ENCODE data around the gene PIGQ.

The PIGQ gene

DNA sequence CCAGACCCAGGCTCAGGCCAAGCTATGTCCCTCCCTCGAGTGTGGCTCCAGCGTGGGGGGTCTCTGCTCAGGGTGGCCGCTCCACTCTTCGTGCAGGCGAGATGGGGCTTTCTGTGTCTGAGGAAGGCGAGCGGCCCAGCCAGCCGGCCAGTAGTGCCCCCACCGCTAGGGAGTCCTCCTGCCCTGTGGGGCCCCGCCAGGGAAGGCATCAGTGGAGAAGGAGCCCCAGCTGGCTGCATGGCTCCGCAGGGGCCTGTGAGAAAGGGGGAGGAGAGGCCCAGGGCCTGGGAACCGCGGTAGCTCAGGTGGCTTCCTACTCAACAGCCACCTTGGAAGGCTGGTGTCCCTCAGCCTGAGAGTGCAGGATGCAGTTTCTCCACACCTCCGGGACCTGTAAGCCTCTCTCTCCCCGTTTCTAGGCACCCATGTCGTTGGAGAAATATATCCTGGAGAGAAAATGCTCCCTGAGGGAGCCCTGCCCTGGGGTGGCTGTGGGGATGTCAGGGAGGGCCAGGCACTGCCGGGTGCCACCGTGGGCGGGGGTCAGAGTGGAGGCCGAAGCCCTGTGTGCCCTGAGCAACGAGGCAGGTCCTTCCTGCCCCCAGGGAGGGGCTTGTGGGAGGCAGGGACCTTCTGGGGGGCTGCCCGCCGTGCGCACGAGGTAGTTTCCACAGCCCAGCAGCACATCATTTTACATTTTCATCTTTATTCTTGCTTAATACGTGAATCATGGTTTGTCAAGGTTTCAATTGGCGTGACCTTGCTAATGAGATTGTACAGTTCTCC is 3.3 kb downstream of the PIGQ start:
- no peak for DNase-seq

DNA sequence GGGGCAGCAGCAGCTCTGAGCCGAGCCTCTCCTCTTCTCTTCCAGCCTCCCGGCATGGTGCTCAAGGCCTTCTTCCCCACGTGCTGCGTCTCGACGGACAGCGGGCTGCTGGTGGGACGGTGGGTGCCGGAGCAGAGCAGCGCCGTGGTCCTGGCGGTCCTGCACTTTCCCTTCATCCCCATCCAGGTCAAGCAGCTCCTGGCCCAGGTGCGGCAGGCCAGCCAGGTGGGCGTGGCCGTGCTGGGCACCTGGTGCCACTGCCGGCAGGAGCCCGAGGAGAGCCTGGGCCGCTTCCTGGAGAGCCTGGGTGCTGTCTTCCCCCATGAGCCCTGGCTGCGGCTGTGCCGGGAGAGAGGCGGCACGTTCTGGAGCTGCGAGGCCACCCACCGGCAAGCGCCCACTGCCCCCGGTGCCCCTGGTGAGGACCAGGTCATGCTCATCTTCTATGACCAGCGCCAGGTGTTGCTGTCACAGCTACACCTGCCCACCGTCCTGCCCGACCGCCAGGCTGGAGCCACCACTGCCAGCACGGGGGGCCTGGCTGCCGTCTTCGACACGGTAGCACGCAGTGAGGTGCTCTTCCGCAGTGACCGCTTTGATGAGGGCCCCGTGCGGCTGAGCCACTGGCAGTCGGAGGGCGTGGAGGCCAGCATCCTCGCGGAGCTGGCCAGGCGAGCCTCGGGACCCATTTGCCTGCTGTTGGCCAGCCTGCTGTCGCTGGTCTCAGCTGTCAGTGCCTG is 4.4 kb downstream of the PIGQ start:
- no peak for DNase-seq

DNA sequence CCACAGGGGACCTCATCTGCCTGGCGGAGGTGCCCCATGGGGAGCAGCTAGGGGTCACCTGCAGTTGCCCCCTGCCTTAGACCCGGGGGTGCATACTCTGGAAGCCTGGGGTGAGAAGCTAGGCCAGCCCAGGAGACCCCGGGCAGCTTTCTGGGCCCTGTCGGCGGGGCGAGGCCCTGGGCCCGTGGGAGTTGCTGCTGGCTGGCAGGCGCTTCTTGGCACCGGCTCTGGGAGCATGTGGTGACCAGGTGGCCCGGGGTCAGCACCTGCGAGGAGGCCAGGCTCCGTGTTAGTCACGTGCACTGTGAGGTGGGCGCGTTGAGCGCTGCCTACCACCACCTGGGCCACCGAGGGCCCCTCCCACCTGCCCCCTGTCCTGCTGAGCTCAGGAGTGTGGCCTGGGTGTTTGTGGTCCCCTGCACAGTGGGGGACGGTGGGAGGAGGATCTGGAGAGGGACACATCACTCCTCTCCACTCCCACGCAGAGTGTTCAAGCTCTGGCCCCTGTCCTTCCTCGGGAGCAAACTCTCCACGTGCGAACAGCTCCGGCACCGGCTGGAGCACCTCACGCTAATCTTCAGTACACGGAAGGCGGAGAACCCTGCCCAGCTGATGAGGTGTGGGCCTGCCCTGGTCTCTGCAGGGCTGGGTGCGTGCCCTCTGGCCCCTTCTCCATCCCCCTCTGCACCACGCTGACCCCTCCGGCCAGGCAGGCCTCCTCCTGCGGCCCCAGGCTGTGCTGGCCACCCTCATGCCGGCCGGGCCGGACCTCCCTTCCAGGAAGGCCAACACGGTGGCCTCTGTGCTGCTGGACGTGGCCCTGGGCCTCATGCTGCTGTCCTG is 5.8 kb downstream of the PIGQ start:
- DNase-seq, result no peak

DNA sequence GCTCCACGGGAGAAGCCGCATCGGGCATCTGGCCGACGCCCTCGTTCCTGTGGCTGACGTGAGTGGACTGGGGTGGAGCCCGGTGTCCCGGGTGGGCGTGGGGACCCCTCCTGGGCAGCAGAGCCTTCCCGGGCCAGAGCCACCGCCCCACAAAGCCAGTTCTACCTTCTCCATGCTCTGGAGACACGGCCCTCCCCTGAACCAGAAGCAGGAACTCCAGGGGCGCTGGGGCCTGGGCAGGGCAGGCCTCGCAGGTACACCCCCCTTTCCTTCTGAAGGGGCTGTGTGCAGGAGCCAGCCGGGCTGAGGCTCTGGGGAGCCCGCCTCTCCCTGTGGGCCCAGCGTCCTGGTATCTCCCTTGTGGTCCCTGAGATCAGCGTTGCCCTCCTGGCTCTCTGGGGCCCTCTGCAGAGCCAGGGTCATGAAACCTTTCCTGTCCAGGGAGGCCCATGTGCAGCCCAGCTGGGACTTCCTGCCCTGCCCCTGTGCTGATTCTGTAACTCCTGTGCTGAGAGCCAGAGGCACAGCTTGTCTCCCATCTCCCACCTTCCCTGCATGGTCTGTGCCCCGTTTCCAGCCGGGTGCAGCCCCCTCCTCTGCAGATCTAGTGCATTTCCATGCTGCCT is 6.5 kb downstream of the PIGQ start:
- no peak for DNase-seq

DNA sequence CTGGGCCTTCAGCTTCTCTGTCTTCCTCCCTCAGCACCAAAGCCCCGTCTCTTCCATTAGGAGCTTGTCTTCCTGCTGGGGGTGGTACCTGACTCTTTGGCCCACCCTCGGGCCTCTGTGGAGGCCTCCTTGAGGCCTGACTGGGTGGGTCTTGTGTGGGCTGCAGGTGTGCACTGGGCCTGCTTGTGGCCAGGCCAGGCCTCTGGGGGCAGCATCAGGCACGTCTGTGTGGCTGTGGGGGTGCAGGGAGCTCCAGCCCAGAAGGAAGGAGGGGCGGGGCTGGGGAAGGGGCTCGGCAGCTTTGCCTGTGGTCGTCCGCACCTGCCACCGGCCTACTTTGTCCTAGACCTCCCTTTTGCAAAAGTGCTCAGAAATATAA is 7.0 kb downstream of the PIGQ start:
- no peak for DNase-seq

DNA sequence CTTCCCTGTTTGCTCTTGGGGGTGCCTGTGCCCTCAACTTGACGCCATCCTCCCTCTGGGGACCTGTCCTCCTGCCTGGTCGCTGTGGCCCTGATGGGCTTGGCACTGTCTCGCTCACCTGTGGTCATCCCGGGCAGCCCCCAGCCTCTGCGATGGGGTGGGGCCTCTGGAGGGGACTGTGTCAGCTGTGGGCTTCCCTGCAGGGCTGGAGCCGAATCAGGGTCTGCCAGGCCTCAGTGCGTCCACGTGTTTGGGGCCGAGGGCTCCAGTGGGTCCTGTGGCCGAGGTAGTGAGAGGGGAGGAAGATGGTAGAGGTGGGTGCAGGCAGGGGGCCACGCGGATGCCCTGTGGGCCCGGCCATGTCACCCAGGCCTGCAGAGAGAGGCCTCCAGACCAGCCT is 8.0 kb downstream of the PIGQ start:
- DNase-seq, result no peak

DNA sequence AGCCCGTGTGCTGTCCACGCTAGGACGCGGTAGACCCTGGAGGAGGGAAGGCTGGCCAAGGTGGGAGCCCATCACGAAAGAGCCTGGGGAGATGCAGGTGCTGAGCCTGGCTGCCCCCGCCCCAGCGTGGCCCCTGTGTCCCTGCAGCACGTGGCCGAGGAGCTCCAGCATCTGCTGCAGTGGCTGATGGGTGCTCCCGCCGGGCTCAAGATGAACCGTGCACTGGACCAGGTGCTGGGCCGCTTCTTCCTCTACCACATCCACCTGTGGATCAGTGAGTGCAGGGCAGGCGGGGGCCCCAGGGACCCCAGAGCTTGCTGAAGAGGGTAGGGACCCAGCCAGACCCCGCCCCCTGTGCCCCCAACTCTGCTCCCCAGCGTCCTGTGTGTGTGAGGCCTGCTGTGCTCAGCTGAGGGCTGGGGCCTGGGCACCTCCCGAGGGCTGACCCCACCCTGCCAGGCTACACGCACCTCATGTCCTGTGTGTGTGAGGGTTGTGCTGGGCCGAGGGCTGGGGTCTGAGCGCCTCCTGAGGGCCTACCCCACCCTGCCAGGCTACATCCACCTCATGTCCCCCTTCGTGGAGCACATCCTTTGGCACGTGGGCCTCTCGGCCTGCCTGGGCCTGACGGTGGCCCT is 8.6 kb downstream of the PIGQ start:
- DNase-seq, result no peak

DNA sequence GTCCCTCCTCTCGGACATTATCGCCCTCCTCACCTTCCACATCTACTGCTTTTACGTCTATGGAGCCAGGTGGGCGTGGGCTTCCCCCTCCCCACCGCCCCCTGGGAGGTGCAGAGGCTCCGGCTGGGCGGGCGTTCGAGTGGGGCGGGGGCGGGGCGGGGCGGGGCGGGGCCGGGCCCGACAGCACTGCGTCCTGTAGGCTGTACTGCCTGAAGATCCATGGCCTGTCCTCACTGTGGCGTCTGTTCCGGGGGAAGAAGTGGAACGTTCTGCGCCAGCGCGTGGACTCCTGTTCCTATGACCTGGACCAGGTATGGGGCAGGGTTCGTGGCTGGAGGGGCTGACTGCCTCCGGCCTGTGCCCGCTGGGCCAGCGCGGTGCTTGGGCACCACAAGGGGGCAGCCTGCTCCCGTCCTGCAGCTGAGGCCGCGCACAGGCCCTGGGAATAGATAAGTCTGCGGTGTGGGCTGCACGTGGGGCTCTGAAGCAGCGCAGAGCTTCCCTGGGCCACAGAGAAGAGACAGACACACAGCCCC is 9.2 kb downstream of the PIGQ start:
- no peak for DNase-seq

DNA sequence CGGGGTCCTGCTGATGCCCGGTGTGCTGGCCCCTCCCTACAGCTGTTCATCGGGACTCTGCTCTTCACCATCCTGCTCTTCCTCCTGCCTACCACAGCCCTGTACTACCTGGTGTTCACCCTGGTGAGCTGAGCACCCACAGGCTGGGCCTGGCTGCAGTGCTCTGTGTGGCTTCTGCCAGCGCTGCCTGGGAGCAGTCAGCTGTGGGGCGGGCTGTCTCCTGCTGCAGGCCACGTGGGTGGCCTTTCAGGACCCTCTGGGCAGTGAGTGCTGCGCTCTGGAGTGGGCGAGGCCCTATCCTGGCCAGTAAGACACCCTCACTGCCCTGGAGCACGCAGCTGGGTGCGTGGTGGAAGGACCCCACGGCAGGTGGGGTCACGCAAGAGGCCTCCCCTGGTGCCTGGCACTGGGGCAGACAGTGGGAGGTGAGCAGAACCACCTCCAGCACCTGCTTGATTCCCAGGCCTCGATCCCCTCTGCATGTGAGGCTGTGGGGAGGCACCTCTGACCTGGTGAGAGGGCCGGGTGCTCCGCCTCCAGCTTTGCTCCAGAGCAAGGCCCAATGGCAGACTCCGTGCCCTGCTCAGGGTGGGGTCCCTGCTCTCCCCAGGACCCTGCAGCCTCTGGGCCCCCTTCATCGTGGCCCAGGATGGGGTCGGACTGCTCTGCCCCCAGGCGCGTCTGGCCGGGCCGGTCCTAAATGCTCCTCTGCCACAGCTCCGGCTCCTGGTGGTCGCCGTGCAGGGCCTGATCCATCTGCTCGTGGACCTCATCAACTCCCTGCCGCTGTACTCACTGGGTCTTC is 10.6 kb downstream of the PIGQ start:
- no peak for DNase-seq

DNA sequence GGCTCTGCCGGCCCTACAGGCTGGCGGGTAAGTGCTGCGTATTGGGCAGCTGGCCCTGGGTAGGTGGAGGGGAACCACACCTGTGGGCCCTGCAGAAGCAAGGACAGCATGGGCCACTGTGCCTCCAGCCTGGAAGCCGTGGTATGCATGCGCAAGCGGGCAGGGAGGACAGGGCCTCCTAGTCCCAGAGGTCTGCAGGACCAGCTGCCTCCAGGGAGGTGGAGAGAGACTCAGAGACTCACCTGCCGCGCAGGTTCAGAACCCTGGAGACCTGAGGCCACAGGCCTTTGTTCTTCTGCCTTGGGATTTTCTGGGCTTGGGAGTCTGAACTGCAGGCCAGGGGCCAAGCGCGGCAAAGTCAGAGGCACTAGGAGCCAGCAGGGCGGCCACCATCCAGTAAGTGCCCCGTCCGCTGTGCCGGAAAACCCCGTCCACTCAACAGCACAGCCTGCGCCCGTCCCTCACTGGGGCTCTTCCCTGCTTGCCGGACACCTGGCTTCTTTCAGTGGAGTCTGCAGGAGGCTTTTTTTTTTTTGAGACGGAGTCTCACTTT is 11.3 kb downstream of the PIGQ start:
- no peak for DNase-seq

DNA sequence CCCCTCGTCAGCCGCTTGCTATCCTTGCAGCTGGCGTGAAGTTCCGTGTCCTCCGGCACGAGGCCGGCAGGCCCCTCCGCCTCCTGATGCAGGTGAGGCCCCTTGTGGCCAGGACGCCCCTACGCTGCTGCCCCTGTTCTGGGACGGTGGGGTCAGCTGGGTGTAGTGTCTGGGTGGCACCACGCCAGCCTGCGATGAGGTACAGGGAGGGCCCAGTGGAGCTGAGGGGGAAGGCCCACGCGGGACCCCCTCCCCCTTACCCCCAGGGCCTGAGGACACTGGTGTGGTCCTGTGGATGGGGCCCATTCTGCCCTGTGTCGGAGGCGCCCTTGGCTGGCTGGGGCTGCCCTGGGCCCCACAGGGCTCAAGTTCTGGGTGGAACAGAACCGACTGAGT is 12.4 kb downstream of the PIGQ start:
- no peak for DNase-seq

DNA sequence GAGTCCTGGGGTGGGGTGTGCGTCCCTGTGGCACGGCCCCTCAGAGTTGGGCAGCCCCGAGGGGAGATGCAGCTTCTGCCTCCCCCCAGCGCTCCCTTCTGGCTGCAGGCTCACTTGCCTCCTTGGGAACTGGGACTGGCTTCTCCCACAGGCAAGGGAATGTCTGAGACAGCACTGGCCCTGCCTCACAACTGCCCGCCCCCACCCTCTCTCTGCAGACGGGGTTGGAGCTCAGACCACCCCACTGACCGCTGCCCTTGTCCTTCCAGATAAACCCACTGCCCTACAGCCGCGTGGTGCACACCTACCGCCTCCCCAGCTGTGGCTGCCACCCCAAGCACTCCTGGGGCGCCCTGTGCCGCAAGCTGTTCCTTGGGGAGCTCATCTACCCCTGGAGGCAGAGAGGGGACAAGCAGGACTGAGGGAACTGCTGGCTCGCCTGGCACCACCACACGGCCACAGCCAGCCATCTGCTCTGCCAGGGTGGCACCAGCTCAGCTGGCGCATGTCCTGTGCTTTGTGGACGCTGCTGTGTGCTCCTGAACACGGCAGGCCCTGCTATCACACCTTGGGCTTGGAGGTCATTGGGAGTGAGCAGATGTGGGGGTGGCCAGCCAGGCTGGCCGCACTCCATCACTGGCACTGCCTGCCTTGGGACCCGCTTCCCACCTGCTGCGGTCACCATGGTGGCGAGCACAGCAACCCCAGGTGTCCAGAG is 13.0 kb downstream of the PIGQ start:
- DNase-seq, result no peak

DNA sequence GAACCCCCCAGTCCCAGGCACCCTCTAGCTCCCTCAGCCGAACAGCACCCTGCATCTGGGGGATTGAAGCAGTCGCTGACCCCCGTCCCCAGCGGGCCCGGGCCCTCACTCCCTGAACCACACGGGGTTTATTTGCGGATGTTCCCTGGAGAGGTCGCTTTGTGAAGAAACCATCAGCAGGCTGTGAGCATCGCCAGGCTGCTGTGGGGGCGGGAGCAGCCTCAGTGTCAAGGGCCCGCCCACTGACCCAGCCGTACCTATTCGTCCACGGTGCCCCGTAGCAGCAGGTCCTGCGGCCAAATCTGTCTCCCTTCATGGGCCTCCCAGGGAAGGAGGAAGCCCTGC is 13.7 kb downstream of the PIGQ start:
- DNase-seq, result no peak

DNA sequence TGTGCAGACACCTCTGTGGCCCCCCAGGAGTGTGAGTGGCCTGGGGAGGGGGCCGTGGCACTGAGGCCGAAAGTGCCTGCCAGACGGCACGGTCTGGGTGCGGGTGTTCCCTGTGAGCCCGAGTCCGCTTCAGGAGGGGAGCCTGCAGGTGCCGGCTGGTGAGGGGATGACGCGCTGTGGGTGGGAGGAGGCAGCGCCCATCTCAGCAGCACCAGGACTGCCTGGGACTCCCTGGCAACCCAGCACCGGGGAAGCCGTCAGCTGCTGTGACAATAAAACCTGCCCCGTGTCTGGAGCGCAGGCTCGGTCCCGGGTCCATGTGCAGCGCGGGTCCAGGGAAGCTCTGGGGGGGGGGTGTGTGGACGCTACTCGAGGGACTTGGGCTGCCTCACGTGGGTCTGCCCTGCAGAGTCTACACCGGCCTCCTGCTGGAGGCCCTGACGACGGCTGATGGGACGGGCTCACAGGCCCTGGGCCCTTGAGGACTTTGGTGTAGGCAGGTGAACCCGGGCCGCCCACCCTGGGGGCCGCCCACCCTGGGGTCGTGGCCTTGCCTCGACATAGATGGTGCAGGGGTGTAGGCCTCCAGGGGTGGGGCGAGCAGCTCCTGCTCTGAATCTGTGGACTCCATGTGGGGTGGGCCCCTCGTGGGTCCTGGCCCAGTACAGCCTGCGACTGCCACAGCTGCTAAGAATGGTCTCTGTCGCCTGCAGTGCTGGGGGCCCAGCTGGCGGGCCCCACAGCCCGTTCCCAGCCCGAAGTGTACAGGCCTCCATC is 14.2 kb downstream of the PIGQ start:
- DNase-seq, result no peak

DNA sequence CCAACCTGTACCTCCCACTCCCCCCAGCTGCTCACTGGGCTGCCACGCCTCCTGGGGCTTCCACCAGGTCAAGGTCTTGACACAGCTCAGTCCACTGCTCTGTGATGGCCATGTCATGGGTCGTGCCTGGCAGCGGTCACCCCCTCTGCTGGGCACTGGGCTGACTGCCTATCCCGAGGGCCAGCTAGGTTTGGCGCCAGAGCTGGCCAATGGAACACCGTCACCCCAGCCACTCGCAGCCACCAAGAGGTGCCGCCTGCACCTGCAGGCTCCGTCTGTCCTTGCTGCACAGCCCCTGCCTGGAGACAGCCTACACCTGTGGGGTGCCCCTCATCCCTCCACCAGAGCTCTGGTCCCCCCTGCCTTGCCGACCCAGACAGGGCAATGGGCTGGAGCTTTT is 15.6 kb downstream of the PIGQ start:
- DNase-seq, result no peak

DNA sequence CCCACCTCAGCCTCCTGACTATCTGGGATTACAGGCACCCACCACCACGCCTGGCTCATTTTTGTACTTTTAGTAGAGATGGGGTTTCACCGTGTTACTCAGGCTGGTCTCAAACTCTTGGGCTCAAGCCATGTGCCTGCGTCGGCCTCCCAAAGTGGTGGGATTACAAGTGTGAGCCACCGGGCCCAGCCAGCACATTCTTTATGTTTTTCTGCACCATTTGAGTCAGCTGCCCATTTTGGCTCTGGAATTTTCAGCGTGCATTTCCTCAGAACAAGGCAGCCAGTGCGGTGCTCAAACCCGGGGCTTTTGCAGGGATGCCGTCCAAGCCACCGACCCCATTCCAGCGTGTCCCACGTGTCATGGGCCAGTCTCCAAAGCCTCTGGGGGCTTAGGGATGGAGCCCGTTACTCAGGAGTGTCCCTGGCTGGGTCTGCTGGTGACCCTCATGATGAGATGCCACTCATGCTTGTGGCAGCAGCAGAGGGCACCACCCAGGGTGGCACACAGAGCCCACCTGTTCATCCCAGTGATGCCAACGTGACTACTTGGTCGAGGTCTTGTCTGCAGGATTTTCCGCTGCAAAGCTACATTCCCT is 16.4 kb downstream of the PIGQ start:
- no peak for DNase-seq

DNA sequence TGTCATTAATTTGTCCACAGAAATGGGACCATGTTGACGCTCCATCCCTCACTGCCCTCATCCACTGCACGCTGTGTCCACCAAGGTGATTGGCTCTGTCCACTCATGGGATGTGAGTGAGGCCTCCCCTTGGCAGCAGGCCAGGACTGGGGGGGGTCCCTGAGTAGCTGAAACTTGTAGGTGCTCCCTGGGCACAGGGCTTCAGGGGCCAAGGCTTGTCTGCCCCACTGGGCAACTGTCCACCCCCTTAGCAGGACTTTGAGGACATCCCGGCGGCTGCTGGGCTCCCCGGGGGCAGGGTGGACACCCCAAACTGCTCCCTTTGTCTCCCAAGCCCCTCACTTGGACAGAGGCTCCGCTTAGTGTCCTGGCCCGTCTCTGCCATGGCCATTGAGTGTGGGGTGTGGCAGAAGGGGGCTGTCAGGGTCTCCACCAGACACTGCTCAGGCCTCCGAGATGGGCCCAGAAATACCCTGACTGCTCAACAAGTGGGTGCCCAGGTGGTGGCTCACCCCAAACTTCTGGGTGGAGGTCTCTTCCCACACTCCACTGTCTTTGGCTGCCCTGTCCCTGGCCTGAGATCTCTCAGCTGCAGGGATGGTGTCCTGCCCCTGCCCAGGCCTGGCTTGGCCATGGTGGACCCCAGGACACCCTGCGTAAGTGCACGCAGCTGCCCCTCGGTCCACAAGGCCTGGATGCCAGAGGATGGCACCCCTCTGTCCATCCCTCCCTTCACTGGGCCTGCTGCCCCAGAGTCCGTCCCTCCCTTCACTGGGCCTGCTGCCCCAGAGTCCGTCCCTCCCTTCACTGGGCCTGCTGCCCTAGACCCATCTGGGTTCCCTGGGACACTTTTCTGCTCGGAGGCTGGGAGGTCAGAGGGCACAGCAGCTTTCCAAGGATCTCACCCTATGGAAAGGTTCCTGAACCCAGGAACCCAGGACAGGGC is 17.1 kb downstream of the PIGQ start:
- DNase-seq, result no peak

DNA sequence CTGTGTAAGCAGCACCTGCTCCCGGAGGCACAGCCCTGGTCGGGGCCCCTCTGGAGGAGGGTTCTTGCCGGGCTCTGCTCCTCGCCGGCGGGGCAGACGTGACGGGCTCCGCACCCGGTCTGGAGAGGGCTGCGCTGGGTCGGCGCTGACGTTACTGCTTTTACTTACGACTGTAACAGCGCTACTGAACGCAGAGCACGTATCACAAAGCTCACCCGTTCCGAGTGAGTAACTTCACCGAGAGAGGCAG is 18.8 kb downstream of the PIGQ start:
- no peak for DNase-seq
